Measurements from ENCODE around the gene TUBE1.

TUBE1 gene

GRCh38 chr6:112033791-112034615 is 53.3 kb downstream of the TUBE1 start:
- DNase-seq = no peak

GRCh38 chr6:112032728-112033127 is 54.6 kb downstream of the TUBE1 start:
- no peak for DNase-seq

GRCh38 chr6:112031960-112032359 is 55.3 kb downstream of the TUBE1 start:
- DNase-seq = no peak

- DNase-seq = no peak
Measured at GRCh38 chr6:112030961-112031660, 56.2 kb downstream of the TUBE1 start.

- no peak for DNase-seq
Measured at GRCh38 chr6:112030206-112030960, 56.9 kb downstream of the TUBE1 start.

GRCh38 chr6:112029045-112029822 is 58.0 kb downstream of the TUBE1 start:
- peak; percentile 47 to 89 for DNase-seq

GRCh38 chr6:112027942-112028674 is 59.2 kb downstream of the TUBE1 start:
- no peak for DNase-seq

GRCh38 chr6:112026933-112027332 is 60.3 kb downstream of the TUBE1 start:
- no peak for DNase-seq

- DNase-seq = no peak
Measured at GRCh38 chr6:112024464-112024863, 62.8 kb downstream of the TUBE1 start.

GRCh38 chr6:112022749-112023148 is 64.5 kb downstream of the TUBE1 start:
- DNase-seq = no peak

GRCh38 chr6:112021691-112022310 is 65.5 kb downstream of the TUBE1 start:
- DNase-seq = no peak
